Stomach (tissue), 4 donors: ENCODE data around the gene RPL35.

Experiments
- CTCF ChIP-seq, 7 experiments: fragments of 450-650 bp in 4 of 7; fragments of 200-600 bp in 3 of 7; sonication (generic) in 3 of 7; IDR thresholded peaks; one replicate each; pipeline ENCODE4 v1.5.1; 2016 to 2019; ENCODE audit warnings: antibody characterized with exemption in 7 of 7, control low read depth in 2 of 7, mild to moderate bottlenecking in 1 of 7
- POLR2A ChIP-seq, 4 donors: fragments of 450-650 bp; IDR thresholded peaks; one replicate each; pipeline ENCODE4 v1.6.1; 2016; ENCODE audit warnings: antibody characterized with exemption in 4 of 4, control low read depth in 2 of 4, mild to moderate bottlenecking in 1 of 4, moderate library complexity in 1 of 4

- TF ChIP-seq POLR2A (IDR thresholded peaks at IDR 0.05), result no peak
- TF ChIP-seq CTCF (IDR thresholded peaks at IDR 0.05), result no peak
These were observed 9.5 kb downstream of the RPL35 start for GRCh38 chr9:124852121-124852828.
